OCI-LY7 (cell line): ENCODE measurements around the gene PTRH1. TPM values are rescaled to one million over a fixed set of nuclear protein-coding genes. Genes with fewer than 3 reads are reported as not detected.

ENCODE experiments used
- BruUV-seq: library from RNA; stranded (reverse); fragments of 400-500 nt; replicated peaks from 2 replicates; lab custom pipeline; 2021; lab: Mats Ljungman, UMichigan
- CTCF ChIA-PET: fragments of 300-600 bp; sonication (Branson Sonifier 250); formaldehyde crosslinking; loops from one replicate; lab custom pipeline; 2022; ENCODE audit warnings: antibody characterized with exemption; ENCODE audit not compliant: unreplicated experiment; lab: Charles Lee
- POLR2A ChIA-PET: fragments of 300-600 bp; sonication (Branson Sonifier 250); formaldehyde crosslinking; loops from one replicate; lab custom pipeline; 2022; ENCODE audit warnings: antibody characterized with exemption; lab: Charles Lee
- DNase-seq: peaks from one replicate; pipeline ENCODE4 v3.0.0-alpha.2; 2015; ENCODE audit warnings: low spot score
- H2AFZ ChIP-seq: fragments of 200-600 bp; sonication (generic), shearing (Covaris generic); 2 replicates; pipeline ENCODE4 v1.6.1; 2014; ENCODE audit warnings: mild to moderate bottlenecking, antibody characterized with exemption, low read length, moderate library complexity
- H3K27ac ChIP-seq: fragments of 200-600 bp; sonication (generic); 2 replicates; pipeline ENCODE4 v1.5.1; 2014; ENCODE audit warnings: mixed run types, low read depth, mild to moderate bottlenecking, moderate library complexity, low read length, inconsistent platforms; ENCODE audit not compliant: poor library complexity, severe bottlenecking
- H3K36me3 ChIP-seq: fragments of 200-600 bp; sonication (generic); 2 replicates; pipeline ENCODE4 v1.6.1; 2014; ENCODE audit warnings: mild to moderate bottlenecking, antibody characterized with exemption, low read length, moderate library complexity, mixed read lengths; ENCODE audit not compliant: insufficient read depth
- H3K4me1 ChIP-seq: fragments of 200-600 bp; sonication (generic); 2 replicates; pipeline ENCODE4 v1.5.1; 2014; ENCODE audit warnings: mild to moderate bottlenecking, low read length; ENCODE audit not compliant: insufficient read depth, poor library complexity, severe bottlenecking
- H3K4me2 ChIP-seq: fragments of 200-600 bp; sonication (generic); 2 replicates; pipeline ENCODE4 v1.6.1; 2014; ENCODE audit warnings: mild to moderate bottlenecking, low read length
- H3K4me3 ChIP-seq: fragments of 200-600 bp; sonication (generic); 2 replicates; pipeline ENCODE4 v1.5.1; 2014; ENCODE audit warnings: mild to moderate bottlenecking, low read depth, low read length; ENCODE audit not compliant: poor library complexity, severe bottlenecking
- H3K79me2 ChIP-seq: fragments of 200-600 bp; sonication (generic); 2 replicates; pipeline ENCODE4 v1.6.1; 2016; ENCODE audit warnings: low read depth, mild to moderate bottlenecking, low read length, moderate library complexity, mixed read lengths; ENCODE audit not compliant: insufficient read depth
- H3K9me2 ChIP-seq: fragments of 200-600 bp; sonication (generic); 2 replicates; pipeline ENCODE4 v1.6.1; 2016; ENCODE audit warnings: mild to moderate bottlenecking, low read length, mixed read lengths; ENCODE audit not compliant: insufficient read depth
- H3K9me3 ChIP-seq: fragments of 200-600 bp; sonication (generic); 2 replicates; pipeline ENCODE4 v1.6.1; 2014; ENCODE audit warnings: mild to moderate bottlenecking, mixed run types, low read length, mixed read lengths
- H4K20me1 ChIP-seq: fragments of 200-600 bp; sonication (generic); 2 replicates; pipeline ENCODE4 v1.6.1; 2014; ENCODE audit warnings: mild to moderate bottlenecking, antibody characterized with exemption, low read length, moderate library complexity, mixed read lengths; ENCODE audit not compliant: insufficient read depth
- CTCF ChIP-seq: fragments of 200-600 bp; sonication (generic); conservative IDR thresholded peaks from 2 replicates; pipeline ENCODE4 v1.5.1; 2014; ENCODE audit warnings: mild to moderate bottlenecking, antibody characterized with exemption, low read length, moderate library complexity, mixed read lengths
- EZH2phosphoT487 ChIP-seq: fragments of 200-600 bp; sonication (generic); IDR thresholded peaks from 2 replicates; pipeline ENCODE4 v1.6.1; 2018; ENCODE audit warnings: low read depth, borderline replicate concordance, mild to moderate bottlenecking, mixed run types, antibody characterized with exemption, low read length, moderate library complexity, mixed read lengths
- intact Hi-C: fragments of 100-400 bp; cut with micrococcal nuclease; formaldehyde crosslinking; loops from one replicate; pipeline ENCODE4 v1.10.0; 2022; ENCODE audit not compliant: unreplicated experiment
- total RNA-seq, 2 experiments: library from RNA; depleted of rRNA in 1 of 2; stranded (reverse); fragments of >200 nt in 1 of 2; shearing (Covaris generic) in 1 of 2; gene quantifications; 2 replicates each; pipeline ENCODE4 v1.2.3, GENCODE V29; 2014 to 2022

PTRH1 gene
- total RNA-seq, 2 experiments from 2014 or later, result 8.9 to 11.1 TPM

DNA sequence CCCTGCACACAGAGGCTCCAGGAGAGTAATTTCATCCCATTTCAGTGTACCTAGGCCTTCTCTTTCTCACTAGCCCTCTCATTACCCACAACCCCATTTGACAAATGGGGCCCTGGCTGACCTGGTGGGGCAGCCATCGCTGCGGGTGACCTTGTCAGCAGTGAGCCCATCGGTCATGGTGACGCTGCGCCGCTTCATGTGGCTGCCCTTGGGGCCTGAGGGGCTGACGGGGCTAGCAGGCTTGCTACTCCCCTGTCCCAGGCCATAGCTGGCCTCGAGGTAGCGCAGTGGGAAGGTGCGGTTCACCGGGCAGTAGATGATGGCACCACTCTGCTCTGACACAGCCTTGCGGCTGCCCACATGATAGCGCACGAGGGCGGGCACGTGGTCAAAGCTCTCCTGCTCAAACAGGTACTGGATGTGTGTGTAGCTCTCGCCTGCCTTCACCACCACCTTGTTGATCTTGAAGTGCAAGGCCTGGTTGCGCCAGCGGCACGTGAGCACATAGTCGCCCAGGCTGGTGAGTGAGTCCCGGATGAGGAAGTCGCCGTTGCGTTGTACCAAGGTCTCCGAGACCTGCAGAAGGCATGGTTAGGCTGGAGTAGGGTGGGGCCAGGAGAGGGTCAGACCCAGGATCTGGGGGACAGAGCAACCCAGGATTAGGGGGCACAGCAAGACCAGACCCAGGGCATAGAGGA lies 33.8 kb upstream of the PTRH1 start:
- Histone ChIP-seq H3K4me2 (no peak overlapping the region), H3K4me3 (no peak overlapping the region), H3K36me3 (peaks cover 53% of the 10 kb centered on the region), H3K79me2 (no peaks in the 10 kb centered on the region), H3K27ac (no peak overlapping the region), H2AFZ (no peak overlapping the region), H3K4me1 (no peaks in the 10 kb centered on the region), H3K9me2 (no peaks in the 10 kb centered on the region), H3K9me3 (no peaks in the 10 kb centered on the region), H4K20me1 (no peaks in the 10 kb centered on the region)
- BruUV-seq, result no TSS peak
- intact Hi-C loops, result no loop called here
- ChIA-PET CTCF (no interaction called here), POLR2A (no interaction called here)
- no peak for TF ChIP-seq CTCF
- TF ChIP-seq EZH2phosphoT487, result no peak
- DNase-seq, result no peak

DNA sequence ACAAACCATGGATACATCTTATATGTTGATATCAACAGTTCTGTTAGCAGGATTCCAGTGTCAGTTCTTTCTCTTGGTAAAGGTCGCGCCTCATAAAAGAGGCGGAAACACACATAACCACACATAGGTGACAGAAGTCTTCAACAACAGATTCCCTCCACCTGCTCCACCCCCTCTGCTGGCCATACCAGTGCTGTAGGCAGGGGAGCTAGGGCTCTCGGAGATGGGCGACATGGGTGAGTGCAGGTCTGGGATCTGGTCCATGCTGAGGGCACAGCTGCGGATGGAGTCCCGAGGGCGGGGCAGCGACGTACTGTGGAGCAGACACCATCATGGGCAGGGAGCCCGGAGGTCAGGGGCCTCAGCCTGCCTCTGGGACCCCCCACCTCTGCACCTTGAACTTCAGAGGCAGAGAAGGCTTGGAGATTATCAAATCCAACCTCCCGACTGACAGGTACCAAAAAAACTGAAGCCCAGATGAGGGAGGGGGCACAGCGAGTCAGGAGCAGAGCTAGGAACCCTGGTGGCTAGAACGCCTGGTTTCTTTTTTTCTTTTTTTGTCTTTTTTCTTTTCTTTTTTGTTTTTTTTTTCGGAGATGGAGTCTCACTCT lies 31.6 kb upstream of the PTRH1 start:
- H3K4me2 ChIP-seq, result no peak overlapping the region
- intact Hi-C loops, result no loop called here
- ChIA-PET POLR2A (no interaction called here), CTCF (no interaction called here)
- no peak for DNase-seq
- no TSS peak for BruUV-seq
- H3K27ac ChIP-seq, result no peak overlapping the region
- no peak for TF ChIP-seq CTCF
- TF ChIP-seq EZH2phosphoT487, result no peak
- H3K79me2 ChIP-seq, result no peaks in the 10 kb centered on the region
- no peaks in the 10 kb centered on the region for H3K4me1 ChIP-seq
- no peaks in the 10 kb centered on the region for H3K9me2 ChIP-seq
- no peak overlapping the region for H3K4me3 ChIP-seq
- H3K9me3 ChIP-seq, result no peaks in the 10 kb centered on the region
- H2AFZ ChIP-seq, result no peak overlapping the region
- peaks cover 69% of the 10 kb centered on the region for H3K36me3 ChIP-seq
- H4K20me1 ChIP-seq, result no peaks in the 10 kb centered on the region
